ENCODE data around the gene LHX3. TPM values are rescaled to one million over a fixed set of nuclear protein-coding genes. Genes with fewer than 3 reads are reported as not detected.

LHX3 gene
- total RNA-seq, 4 donors from 2014 or later = not detected

- no peaks in the 10 kb centered on the region for H3K27me3 ChIP-seq
- H3K4me3 ChIP-seq = no peak overlapping the region
- no peak for TF ChIP-seq CTCF (IDR thresholded peaks at IDR 0.05)
- no peak for TF ChIP-seq POLR2A (IDR thresholded peaks at IDR 0.05)
- no peaks in the 10 kb centered on the region for H3K4me1 ChIP-seq
- no peak for DNase-seq
- no peak overlapping the region for H3K27ac ChIP-seq
- intact Hi-C loops (cut with DNase I; ENCODE audit: low total_unique reads) = no loop called here
- H3K36me3 ChIP-seq = no peaks in the 10 kb centered on the region
- H3K9me3 ChIP-seq = no peaks in the 10 kb centered on the region
These were observed 11.8 kb upstream of the LHX3 start for GRCh38 chr9:136216541-136217244.

- Histone ChIP-seq H3K9me3 (no peaks in the 10 kb centered on the region), H3K4me1 (no peaks in the 10 kb centered on the region), H3K27me3 (no peaks in the 10 kb centered on the region), H3K27ac (no peak overlapping the region), H3K36me3 (no peaks in the 10 kb centered on the region), H3K4me3 (no peak overlapping the region)
- DNase-seq = no peak
- intact Hi-C loops (cut with DNase I; ENCODE audit: low total_unique reads) = no loop called here
- TF ChIP-seq POLR2A (IDR thresholded peaks at IDR 0.05) = no peak
- TF ChIP-seq CTCF (IDR thresholded peaks at IDR 0.05) = no peak
These were observed 8.8 kb upstream of the LHX3 start for GRCh38 chr9:136213733-136214132.

- Histone ChIP-seq H3K9me3 (no peaks in the 10 kb centered on the region), H3K4me1 (no peaks in the 10 kb centered on the region), H3K27ac (no peak overlapping the region), H3K4me3 (no peak overlapping the region), H3K36me3 (no peaks in the 10 kb centered on the region), H3K27me3 (no peaks in the 10 kb centered on the region)
- DNase-seq = no peak
- TF ChIP-seq CTCF (IDR thresholded peaks at IDR 0.05) (no peak), POLR2A (IDR thresholded peaks at IDR 0.05) (no peak)
- intact Hi-C loops (cut with DNase I; ENCODE audit: low total_unique reads) = no loop called here
These were observed 7.5 kb upstream of the LHX3 start for GRCh38 chr9:136212345-136212950.

GRCh38 chr9:136211441-136212344, 6.8 kb upstream of the LHX3 start:
- Histone ChIP-seq H3K36me3 (no peaks in the 10 kb centered on the region), H3K9me3 (no peaks in the 10 kb centered on the region), H3K4me1 (no peaks in the 10 kb centered on the region), H3K4me3 (no peak overlapping the region), H3K27ac (no peak overlapping the region), H3K27me3 (no peaks in the 10 kb centered on the region)
- no peak for DNase-seq
- TF ChIP-seq POLR2A (IDR thresholded peaks at IDR 0.05) (no peak), CTCF (IDR thresholded peaks at IDR 0.05) (no peak)
- intact Hi-C loops (cut with DNase I; ENCODE audit: low total_unique reads) = no loop called here

GRCh38 chr9:136211006-136211405, 6.1 kb upstream of the LHX3 start:
- DNase-seq = no peak
- no peak overlapping the region for H3K27ac ChIP-seq
- H3K27me3 ChIP-seq = no peaks in the 10 kb centered on the region
- H3K36me3 ChIP-seq = no peaks in the 10 kb centered on the region
- intact Hi-C loops (cut with DNase I; ENCODE audit: low total_unique reads) = no loop called here
- no peaks in the 10 kb centered on the region for H3K9me3 ChIP-seq
- no peak overlapping the region for H3K4me3 ChIP-seq
- no peak for TF ChIP-seq POLR2A (IDR thresholded peaks at IDR 0.05)
- no peak for TF ChIP-seq CTCF (IDR thresholded peaks at IDR 0.05)
- H3K4me1 ChIP-seq = no peaks in the 10 kb centered on the region

Measured in uterus (tissue), 4 donors.